ENCODE measurements around the gene DCLK1.

DNA sequence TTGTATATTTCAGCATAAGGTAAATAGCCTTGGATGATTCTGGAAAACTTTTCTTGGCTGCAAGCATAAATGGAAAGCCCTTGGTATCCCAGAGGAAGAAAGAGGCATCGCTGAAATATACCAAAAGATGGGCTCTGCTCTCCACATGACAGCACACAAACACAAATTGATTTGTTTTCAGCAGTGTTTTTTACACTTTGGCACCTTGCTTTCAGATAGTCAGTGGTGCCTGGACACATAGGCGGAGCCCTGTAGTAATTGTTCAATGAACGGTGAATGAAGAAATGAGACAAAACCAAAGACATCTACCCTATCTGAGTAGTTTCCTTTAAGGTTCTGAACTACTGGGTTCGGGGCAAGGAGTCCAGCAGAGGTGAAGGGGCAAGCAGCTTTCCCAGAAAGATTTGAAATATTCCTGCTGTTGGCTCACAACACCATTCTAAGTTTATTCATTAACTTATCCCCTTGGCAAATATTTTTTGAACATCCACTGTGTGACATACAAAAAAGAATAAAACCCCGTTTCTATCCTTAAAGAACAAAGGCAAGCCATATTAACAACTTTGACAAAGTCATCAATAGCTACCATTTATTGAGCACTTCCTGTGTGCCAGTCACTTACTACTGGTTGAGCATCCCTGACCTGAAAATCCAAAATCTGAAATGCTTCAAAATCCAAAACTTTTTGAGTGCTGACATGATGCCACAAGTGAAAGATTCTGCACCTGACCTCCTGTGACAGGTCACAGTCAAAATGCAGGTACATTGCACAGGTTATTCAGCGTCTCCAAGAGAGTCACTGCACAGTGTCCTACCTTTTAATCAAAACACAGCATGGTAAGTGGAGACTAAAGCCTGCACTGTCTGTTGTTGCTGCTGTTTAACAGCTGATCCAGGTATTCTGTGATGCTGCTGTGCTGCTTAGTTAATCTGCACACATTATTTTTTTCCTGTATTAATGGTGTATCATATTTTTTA, 238.1 kb downstream of the DCLK1 start:
- no peak for TF ChIP-seq POLR2A (IDR thresholded peaks at IDR 0.05)
- TF ChIP-seq, protein P1, sequence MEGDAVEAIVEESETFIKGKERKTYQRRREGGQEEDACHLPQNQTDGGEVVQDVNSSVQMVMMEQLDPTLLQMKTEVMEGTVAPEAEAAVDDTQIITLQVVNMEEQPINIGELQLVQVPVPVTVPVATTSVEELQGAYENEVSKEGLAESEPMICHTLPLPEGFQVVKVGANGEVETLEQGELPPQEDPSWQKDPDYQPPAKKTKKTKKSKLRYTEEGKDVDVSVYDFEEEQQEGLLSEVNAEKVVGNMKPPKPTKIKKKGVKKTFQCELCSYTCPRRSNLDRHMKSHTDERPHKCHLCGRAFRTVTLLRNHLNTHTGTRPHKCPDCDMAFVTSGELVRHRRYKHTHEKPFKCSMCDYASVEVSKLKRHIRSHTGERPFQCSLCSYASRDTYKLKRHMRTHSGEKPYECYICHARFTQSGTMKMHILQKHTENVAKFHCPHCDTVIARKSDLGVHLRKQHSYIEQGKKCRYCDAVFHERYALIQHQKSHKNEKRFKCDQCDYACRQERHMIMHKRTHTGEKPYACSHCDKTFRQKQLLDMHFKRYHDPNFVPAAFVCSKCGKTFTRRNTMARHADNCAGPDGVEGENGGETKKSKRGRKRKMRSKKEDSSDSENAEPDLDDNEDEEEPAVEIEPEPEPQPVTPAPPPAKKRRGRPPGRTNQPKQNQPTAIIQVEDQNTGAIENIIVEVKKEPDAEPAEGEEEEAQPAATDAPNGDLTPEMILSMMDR (IDR thresholded peaks at IDR 0.05) = no peak

Measured in right lobe of liver (tissue), 4 donors.